Left ventricle myocardium inferior (tissue), 1 donor: Measurements from ENCODE around the gene OR1L4. TPM values are rescaled to one million over a fixed set of nuclear protein-coding genes. Genes with fewer than 3 reads are reported as not detected.

Experiments
- DNase-seq: peaks from one replicate; pipeline ENCODE4 v3.0.0-alpha.2; 2020
- H3K27ac ChIP-seq: fragments of 200-600 bp; replicated peaks from 2 replicates; pipeline ENCODE4 v1.8.0; 2021
- H3K27me3 ChIP-seq: fragments of 200-600 bp; 2 replicates; pipeline ENCODE4 v1.8.0; 2021; ENCODE audit warnings: low read depth
- H3K36me3 ChIP-seq: fragments of 200-600 bp; 2 replicates; pipeline ENCODE4 v1.8.0; 2021
- H3K4me1 ChIP-seq: fragments of 200-600 bp; 2 replicates; pipeline ENCODE4 v1.8.0; 2021
- H3K4me3 ChIP-seq: fragments of 200-600 bp; 2 replicates; pipeline ENCODE4 v1.8.0; 2021; ENCODE audit warnings: mild to moderate bottlenecking, moderate library complexity
- H3K9me3 ChIP-seq: fragments of 200-600 bp; replicated peaks from 2 replicates; pipeline ENCODE4 v1.8.0; 2021
- CTCF ChIP-seq: fragments of 200-600 bp; IDR thresholded peaks from 2 replicates; pipeline ENCODE4 v1.8.0; 2021; ENCODE audit warnings: antibody characterized with exemption, mild to moderate bottlenecking, borderline replicate concordance
- intact Hi-C: fragments of 100-400 bp; cut with micrococcal nuclease; formaldehyde crosslinking; loops from one replicate; pipeline ENCODE4 v1.11.0; 2022
- total RNA-seq: library from RNA; stranded (reverse); fragmentation: NEBNext Ultra II Directional; extraction: Animal tissue kit (Norgen Biotek cat#: 25700); gene quantifications from one replicate; pipeline ENCODE4 v1.2.1, GENCODE V29; 2021
- donor health status: DM: no; HTN: yes; CAD: no; lungs with severe emphysema.

The OR1L4 gene
- total RNA-seq, 1 donor from 2014 or later, result not detected

- H3K27me3 ChIP-seq, result no peaks in the 10 kb centered on the region
- H3K27ac ChIP-seq, result no peak within 1 kb of the TSS
- H3K9me3 ChIP-seq, result peaks cover 46% of the 10 kb centered on the region
- intact Hi-C loops, result no loop called here
- no peak for DNase-seq
- no peaks in the 10 kb centered on the region for H3K36me3 ChIP-seq
- no peaks in the 10 kb centered on the region for H3K4me1 ChIP-seq
- no peak for TF ChIP-seq CTCF
- H3K4me3 ChIP-seq, result no peak within 1 kb of the TSS
Measured at GRCh38 chr9:122742003-122742402, 18.2 kb downstream of the OR1L4 start, which contains the start of gene OR1L6. TSS of gene OR1L6 (plus strand) at chr9:122742303. CDS start at chr9:122749848, 7,545 bp downstream.

- Histone ChIP-seq H3K36me3 (no peaks in the 10 kb centered on the region), H3K4me3 (no peak overlapping the region), H3K27me3 (no peaks in the 10 kb centered on the region), H3K4me1 (no peaks in the 10 kb centered on the region), H3K9me3 (peaks cover 38% of the 10 kb centered on the region), H3K27ac (no peak overlapping the region)
- DNase-seq, result no peak
- TF ChIP-seq CTCF, result no peak
- intact Hi-C loops, result no loop called here
Measured at GRCh38 chr9:122754825-122755224, 31.0 kb downstream of the OR1L4 start.

- H3K9me3 ChIP-seq, result peaks cover 72% of the 10 kb centered on the region
- no peaks in the 10 kb centered on the region for H3K27me3 ChIP-seq
- TF ChIP-seq CTCF, result no peak
- DNase-seq, result no peak
- intact Hi-C loops, result no loop called here
- no peaks in the 10 kb centered on the region for H3K36me3 ChIP-seq
- no peaks in the 10 kb centered on the region for H3K4me1 ChIP-seq
- H3K27ac ChIP-seq, result no peak overlapping the region
- H3K4me3 ChIP-seq, result no peak overlapping the region
Measured at GRCh38 chr9:122767817-122768216, 44.0 kb downstream of the OR1L4 start.

Other genes starting within 250 kb of the OR1L4 start
- not detected for gene OR1J1, start 246.1 kb upstream of the OR1L4 start, total RNA-seq
- gene OR1J2, start 213.2 kb upstream of the OR1L4 start, total RNA-seq, result not detected
- gene OR1J4, start 204.8 kb upstream of the OR1L4 start, total RNA-seq, result not detected
- not detected for gene OR1N1, start 196.7 kb upstream of the OR1L4 start, total RNA-seq
- not detected for gene OR1N2, start 170.9 kb upstream of the OR1L4 start, total RNA-seq
- gene OR1L8, start 140.6 kb upstream of the OR1L4 start, total RNA-seq, result not detected
- not detected for gene OR1Q1, start 109.3 kb upstream of the OR1L4 start, total RNA-seq
- gene OR1B1, start 66.4 kb upstream of the OR1L4 start, total RNA-seq, result not detected
- gene OR1L1, start 62.3 kb upstream of the OR1L4 start, total RNA-seq, result not detected
- not detected for gene OR1L3, start 48.9 kb upstream of the OR1L4 start, total RNA-seq
- not detected for gene OR1L6, start 18.3 kb downstream of the OR1L4 start, total RNA-seq
- gene OR5C1, start 64.9 kb downstream of the OR1L4 start, total RNA-seq, result not detected
- not detected for gene OR1K1, start 76.1 kb downstream of the OR1L4 start, total RNA-seq
- gene PDCL, start 104.6 kb downstream of the OR1L4 start, total RNA-seq, result 8.3 TPM
- 37.7 TPM for gene RC3H2, start 181.4 kb downstream of the OR1L4 start, total RNA-seq
- gene ZBTB6, start 189.3 kb downstream of the OR1L4 start, total RNA-seq, result 6.0 TPM
- 5.4 TPM for gene ZBTB26, start 207.5 kb downstream of the OR1L4 start, total RNA-seq
- 48.2 TPM for gene RABGAP1, start 217.0 kb downstream of the OR1L4 start, total RNA-seq